Lower leg skin (tissue), 3 donors: ENCODE data around the gene TMEM45B.

ENCODE experiments used
- POLR2A ChIP-seq, 2 donors: fragments of 450-650 bp; IDR thresholded peaks; one replicate each; pipeline ENCODE4 v1.6.1; 2016 to 2017; ENCODE audit warnings: antibody characterized with exemption in 2 of 2, mild to moderate bottlenecking in 1 of 2, moderate library complexity in 1 of 2
- TF ChIP-seq, protein P1 (sequence below), 3 donors: fragments of 450-650 bp; IDR thresholded peaks; one replicate each; pipeline ENCODE4 v1.5.1; 2016; ENCODE audit warnings: antibody characterized with exemption in 3 of 3, mild to moderate bottlenecking in 3 of 3, moderate library complexity in 2 of 3

GRCh38 chr11:129770993-129771392, 44.7 kb upstream of the TMEM45B start:
- no peak for TF ChIP-seq POLR2A (IDR thresholded peaks at IDR 0.05)
- TF ChIP-seq, protein P1, sequence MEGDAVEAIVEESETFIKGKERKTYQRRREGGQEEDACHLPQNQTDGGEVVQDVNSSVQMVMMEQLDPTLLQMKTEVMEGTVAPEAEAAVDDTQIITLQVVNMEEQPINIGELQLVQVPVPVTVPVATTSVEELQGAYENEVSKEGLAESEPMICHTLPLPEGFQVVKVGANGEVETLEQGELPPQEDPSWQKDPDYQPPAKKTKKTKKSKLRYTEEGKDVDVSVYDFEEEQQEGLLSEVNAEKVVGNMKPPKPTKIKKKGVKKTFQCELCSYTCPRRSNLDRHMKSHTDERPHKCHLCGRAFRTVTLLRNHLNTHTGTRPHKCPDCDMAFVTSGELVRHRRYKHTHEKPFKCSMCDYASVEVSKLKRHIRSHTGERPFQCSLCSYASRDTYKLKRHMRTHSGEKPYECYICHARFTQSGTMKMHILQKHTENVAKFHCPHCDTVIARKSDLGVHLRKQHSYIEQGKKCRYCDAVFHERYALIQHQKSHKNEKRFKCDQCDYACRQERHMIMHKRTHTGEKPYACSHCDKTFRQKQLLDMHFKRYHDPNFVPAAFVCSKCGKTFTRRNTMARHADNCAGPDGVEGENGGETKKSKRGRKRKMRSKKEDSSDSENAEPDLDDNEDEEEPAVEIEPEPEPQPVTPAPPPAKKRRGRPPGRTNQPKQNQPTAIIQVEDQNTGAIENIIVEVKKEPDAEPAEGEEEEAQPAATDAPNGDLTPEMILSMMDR (IDR thresholded peaks at IDR 0.05): no peak
